OCI-LY7 (cell line): Measurements from ENCODE around the gene DNASE1L3. TPM values are rescaled to one million over a fixed set of nuclear protein-coding genes. Genes with fewer than 3 reads are reported as not detected.

Experiments used
- BruUV-seq: library from RNA; stranded (reverse); fragments of 400-500 nt; replicated peaks from 2 replicates; lab custom pipeline; 2021; lab: Mats Ljungman, UMichigan
- CTCF ChIA-PET: fragments of 300-600 bp; sonication (Branson Sonifier 250); formaldehyde crosslinking; loops from one replicate; lab custom pipeline; 2022; ENCODE audit warnings: antibody characterized with exemption; ENCODE audit not compliant: unreplicated experiment; lab: Charles Lee
- POLR2A ChIA-PET: fragments of 300-600 bp; sonication (Branson Sonifier 250); formaldehyde crosslinking; loops from one replicate; lab custom pipeline; 2022; ENCODE audit warnings: antibody characterized with exemption; lab: Charles Lee
- DNase-seq: peaks from one replicate; pipeline ENCODE4 v3.0.0-alpha.2; 2015; ENCODE audit warnings: low spot score
- H2AFZ ChIP-seq: fragments of 200-600 bp; sonication (generic), shearing (Covaris generic); 2 replicates; pipeline ENCODE4 v1.6.1; 2014; ENCODE audit warnings: mild to moderate bottlenecking, antibody characterized with exemption, low read length, moderate library complexity
- H3K27ac ChIP-seq: fragments of 200-600 bp; sonication (generic); 2 replicates; pipeline ENCODE4 v1.5.1; 2014; ENCODE audit warnings: mixed run types, low read depth, mild to moderate bottlenecking, moderate library complexity, low read length, inconsistent platforms; ENCODE audit not compliant: poor library complexity, severe bottlenecking
- H3K36me3 ChIP-seq: fragments of 200-600 bp; sonication (generic); 2 replicates; pipeline ENCODE4 v1.6.1; 2014; ENCODE audit warnings: mild to moderate bottlenecking, antibody characterized with exemption, low read length, moderate library complexity, mixed read lengths; ENCODE audit not compliant: insufficient read depth
- H3K4me1 ChIP-seq: fragments of 200-600 bp; sonication (generic); 2 replicates; pipeline ENCODE4 v1.5.1; 2014; ENCODE audit warnings: mild to moderate bottlenecking, low read length; ENCODE audit not compliant: insufficient read depth, poor library complexity, severe bottlenecking
- H3K4me2 ChIP-seq: fragments of 200-600 bp; sonication (generic); 2 replicates; pipeline ENCODE4 v1.6.1; 2014; ENCODE audit warnings: mild to moderate bottlenecking, low read length
- H3K4me3 ChIP-seq: fragments of 200-600 bp; sonication (generic); 2 replicates; pipeline ENCODE4 v1.5.1; 2014; ENCODE audit warnings: mild to moderate bottlenecking, low read depth, low read length; ENCODE audit not compliant: poor library complexity, severe bottlenecking
- H3K79me2 ChIP-seq: fragments of 200-600 bp; sonication (generic); 2 replicates; pipeline ENCODE4 v1.6.1; 2016; ENCODE audit warnings: low read depth, mild to moderate bottlenecking, low read length, moderate library complexity, mixed read lengths; ENCODE audit not compliant: insufficient read depth
- H3K9me2 ChIP-seq: fragments of 200-600 bp; sonication (generic); 2 replicates; pipeline ENCODE4 v1.6.1; 2016; ENCODE audit warnings: mild to moderate bottlenecking, low read length, mixed read lengths; ENCODE audit not compliant: insufficient read depth
- H3K9me3 ChIP-seq: fragments of 200-600 bp; sonication (generic); 2 replicates; pipeline ENCODE4 v1.6.1; 2014; ENCODE audit warnings: mild to moderate bottlenecking, mixed run types, low read length, mixed read lengths
- H4K20me1 ChIP-seq: fragments of 200-600 bp; sonication (generic); 2 replicates; pipeline ENCODE4 v1.6.1; 2014; ENCODE audit warnings: mild to moderate bottlenecking, antibody characterized with exemption, low read length, moderate library complexity, mixed read lengths; ENCODE audit not compliant: insufficient read depth
- CTCF ChIP-seq: fragments of 200-600 bp; sonication (generic); conservative IDR thresholded peaks from 2 replicates; pipeline ENCODE4 v1.5.1; 2014; ENCODE audit warnings: mild to moderate bottlenecking, antibody characterized with exemption, low read length, moderate library complexity, mixed read lengths
- EZH2phosphoT487 ChIP-seq: fragments of 200-600 bp; sonication (generic); IDR thresholded peaks from 2 replicates; pipeline ENCODE4 v1.6.1; 2018; ENCODE audit warnings: low read depth, borderline replicate concordance, mild to moderate bottlenecking, mixed run types, antibody characterized with exemption, low read length, moderate library complexity, mixed read lengths
- intact Hi-C: fragments of 100-400 bp; cut with micrococcal nuclease; formaldehyde crosslinking; loops from one replicate; pipeline ENCODE4 v1.10.0; 2022; ENCODE audit not compliant: unreplicated experiment
- total RNA-seq, 2 experiments: library from RNA; depleted of rRNA in 1 of 2; stranded (reverse); fragments of >200 nt in 1 of 2; shearing (Covaris generic) in 1 of 2; gene quantifications; 2 replicates each; pipeline ENCODE4 v1.2.3, GENCODE V29; 2014 to 2022

Gene DNASE1L3
- total RNA-seq, 2 experiments from 2014 or later, result 1.3 TPM; not detected in 1

GRCh38 chr3:58209933-58210332 is 839 bp downstream of the DNASE1L3 start:
- DNase-seq, result no peak
- intact Hi-C loops, result no loop called here
- Histone ChIP-seq H3K9me3 (no peaks in the 10 kb centered on the region), H3K36me3 (no peaks in the 10 kb centered on the region), H3K79me2 (no peaks in the 10 kb centered on the region), H3K27ac (no peak overlapping the region), H4K20me1 (no peaks in the 10 kb centered on the region), H3K4me1 (peaks cover 9% of the 10 kb centered on the region), H3K9me2 (no peaks in the 10 kb centered on the region), H3K4me3 (no peak overlapping the region), H3K4me2 (no peak overlapping the region), H2AFZ (no peak overlapping the region)
- CTCF ChIA-PET, result no interaction called here
- no TSS peak for BruUV-seq
- TF ChIP-seq CTCF, result no peak
- no peak for TF ChIP-seq EZH2phosphoT487
- POLR2A ChIA-PET, result interaction anchor here (0.5 to 0.9 kb wide), 2 partner anchors 13 to 60 kb away, joined by 4 to 5 read pairs; no protein-coding TSS in a partner anchor

GRCh38 chr3:58207954-58208353 is 2.8 kb downstream of the DNASE1L3 start:
- H3K79me2 ChIP-seq, result no peaks in the 10 kb centered on the region
- no peaks in the 10 kb centered on the region for H3K9me2 ChIP-seq
- no peak for DNase-seq
- ChIA-PET CTCF (no interaction called here), POLR2A (interaction anchor here (0.8 to 0.9 kb wide), 2 partner anchors 8 to 11 kb away, joined by 3 read pairs; no protein-coding TSS in a partner anchor)
- H2AFZ ChIP-seq, result no peak overlapping the region
- H3K36me3 ChIP-seq, result no peaks in the 10 kb centered on the region
- H4K20me1 ChIP-seq, result no peaks in the 10 kb centered on the region
- no peak overlapping the region for H3K27ac ChIP-seq
- no peak overlapping the region for H3K4me3 ChIP-seq
- intact Hi-C loops, result no loop called here
- H3K4me2 ChIP-seq, result no peak overlapping the region
- no peaks in the 10 kb centered on the region for H3K9me3 ChIP-seq
- H3K4me1 ChIP-seq, result no peaks in the 10 kb centered on the region
- no peak for TF ChIP-seq CTCF
- no peak for TF ChIP-seq EZH2phosphoT487
- BruUV-seq, result no TSS peak

- CTCF ChIA-PET, result no interaction called here
- Histone ChIP-seq H3K27ac (no peak overlapping the region), H3K4me2 (no peak overlapping the region), H3K79me2 (no peaks in the 10 kb centered on the region), H3K4me3 (no peak overlapping the region), H3K36me3 (no peaks in the 10 kb centered on the region), H3K9me3 (no peaks in the 10 kb centered on the region), H3K4me1 (no peaks in the 10 kb centered on the region), H2AFZ (no peak overlapping the region), H3K9me2 (no peaks in the 10 kb centered on the region), H4K20me1 (no peaks in the 10 kb centered on the region)
- no peak for TF ChIP-seq CTCF
- no peak for TF ChIP-seq EZH2phosphoT487
- BruUV-seq, result no TSS peak
- POLR2A ChIA-PET, result no interaction called here
- intact Hi-C loops, result no loop called here
- DNase-seq, result no peak
These were observed 4.3 kb downstream of the DNASE1L3 start for GRCh38 chr3:58206406-58207011.
